ENCODE measurements around the gene DAB2.
"Not testable (repeated sequence)": the region's sequence is repeated elsewhere in the genome, so short reads cannot be mapped to it uniquely, and the experiment has no call there.

The DAB2 gene

DNA sequence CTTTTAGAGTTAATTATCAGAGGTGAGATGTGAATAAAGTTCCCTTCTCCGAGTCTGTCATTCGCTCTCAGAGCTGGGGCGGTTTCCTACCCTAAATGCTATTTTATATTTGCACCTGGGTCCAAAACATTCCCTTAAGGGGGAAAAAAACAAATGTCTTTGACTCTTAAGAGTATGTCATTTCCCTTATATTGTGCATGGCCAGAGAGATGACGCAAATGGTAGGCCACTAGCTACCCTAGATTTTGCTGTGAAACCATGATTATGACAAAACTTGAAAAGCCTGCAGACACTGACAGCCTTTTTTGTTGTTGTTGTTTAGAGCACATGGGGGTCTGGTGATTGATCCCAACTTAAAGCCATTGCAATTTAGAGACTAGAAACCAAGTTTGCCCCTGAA is 12.8 kb downstream of the DAB2 start:
- H3K9me3 ChIP-seq (ENCODE audit: control insufficient read depth, low read length): no peaks in the 10 kb centered on the region
- H3K36me3 ChIP-seq (ENCODE audit: control insufficient read depth, insufficient read depth, low read length): no peaks in the 10 kb centered on the region
- no peaks in the 10 kb centered on the region for H3K4me1 ChIP-seq (ENCODE audit: control insufficient read depth, insufficient read depth, low read length, poor library complexity, severe bottlenecking)
- no peaks in the 10 kb centered on the region for H3K27me3 ChIP-seq (replicated peaks; ENCODE audit: control insufficient read depth, insufficient read depth, low read length, poor library complexity, severe bottlenecking)
- no peak overlapping the region for H3K4me3 ChIP-seq (ENCODE audit: insufficient read depth, low read depth, low read length, poor library complexity, severe bottlenecking)
- no peak for DNase-seq
- H3K27ac ChIP-seq (ENCODE audit: insufficient read depth, low read length, poor library complexity, severe bottlenecking): no peak overlapping the region

DNA sequence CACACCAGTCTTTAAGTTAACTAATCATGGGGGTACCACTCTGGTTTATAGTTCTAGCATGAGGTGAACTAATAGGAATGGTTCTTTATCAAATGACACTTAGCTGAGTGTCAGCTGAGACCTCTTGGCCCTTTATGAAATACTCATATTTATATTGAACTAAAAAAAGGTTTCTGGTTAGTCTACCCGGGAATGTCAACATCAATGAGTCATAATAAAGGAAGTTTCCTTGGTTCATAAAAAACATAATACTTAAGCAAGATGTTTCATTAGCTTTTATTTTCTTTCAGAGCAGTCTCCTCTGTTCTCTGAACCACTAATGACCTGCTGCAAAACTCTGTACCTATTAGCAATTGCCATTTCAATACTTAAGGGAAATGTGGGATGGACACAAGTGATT is 13.7 kb downstream of the DAB2 start:
- DNase-seq: no peak
- Histone ChIP-seq H3K4me3 (ENCODE audit: insufficient read depth, low read depth, low read length, poor library complexity, severe bottlenecking) (no peak overlapping the region), H3K36me3 (ENCODE audit: control insufficient read depth, insufficient read depth, low read length) (no peaks in the 10 kb centered on the region), H3K27ac (ENCODE audit: insufficient read depth, low read length, poor library complexity, severe bottlenecking) (no peak overlapping the region), H3K4me1 (ENCODE audit: control insufficient read depth, insufficient read depth, low read length, poor library complexity, severe bottlenecking) (no peaks in the 10 kb centered on the region), H3K9me3 (ENCODE audit: control insufficient read depth, low read length) (no peaks in the 10 kb centered on the region), H3K27me3 (replicated peaks; ENCODE audit: control insufficient read depth, insufficient read depth, low read length, poor library complexity, severe bottlenecking) (no peaks in the 10 kb centered on the region)

DNA sequence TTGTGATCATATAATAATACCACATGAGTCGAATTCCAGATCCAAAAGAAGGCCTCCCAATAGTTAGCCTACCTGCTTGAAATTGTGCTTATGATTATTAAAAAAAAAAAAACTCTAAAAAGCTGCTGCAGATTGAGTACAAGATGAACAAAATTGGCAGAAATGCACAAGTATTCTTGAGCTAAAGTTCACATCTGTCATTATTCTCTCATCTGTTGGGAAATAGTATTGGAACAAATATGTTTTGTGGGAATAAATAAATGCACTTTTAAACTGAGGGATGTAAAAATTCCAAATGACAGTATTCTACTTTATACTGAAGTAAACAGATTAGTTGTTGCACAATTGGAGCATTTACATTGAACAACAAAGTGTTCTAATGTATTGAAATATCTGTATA is 15.7 kb downstream of the DAB2 start:
- H3K27me3 ChIP-seq (replicated peaks; ENCODE audit: control insufficient read depth, insufficient read depth, low read length, poor library complexity, severe bottlenecking): no peaks in the 10 kb centered on the region
- no peaks in the 10 kb centered on the region for H3K9me3 ChIP-seq (ENCODE audit: control insufficient read depth, low read length)
- no peak for DNase-seq
- H3K4me1 ChIP-seq (ENCODE audit: control insufficient read depth, insufficient read depth, low read length, poor library complexity, severe bottlenecking): no peaks in the 10 kb centered on the region
- no peak overlapping the region for H3K27ac ChIP-seq (ENCODE audit: insufficient read depth, low read length, poor library complexity, severe bottlenecking)
- H3K4me3 ChIP-seq (ENCODE audit: insufficient read depth, low read depth, low read length, poor library complexity, severe bottlenecking): no peak overlapping the region
- no peaks in the 10 kb centered on the region for H3K36me3 ChIP-seq (ENCODE audit: control insufficient read depth, insufficient read depth, low read length)

DNA sequence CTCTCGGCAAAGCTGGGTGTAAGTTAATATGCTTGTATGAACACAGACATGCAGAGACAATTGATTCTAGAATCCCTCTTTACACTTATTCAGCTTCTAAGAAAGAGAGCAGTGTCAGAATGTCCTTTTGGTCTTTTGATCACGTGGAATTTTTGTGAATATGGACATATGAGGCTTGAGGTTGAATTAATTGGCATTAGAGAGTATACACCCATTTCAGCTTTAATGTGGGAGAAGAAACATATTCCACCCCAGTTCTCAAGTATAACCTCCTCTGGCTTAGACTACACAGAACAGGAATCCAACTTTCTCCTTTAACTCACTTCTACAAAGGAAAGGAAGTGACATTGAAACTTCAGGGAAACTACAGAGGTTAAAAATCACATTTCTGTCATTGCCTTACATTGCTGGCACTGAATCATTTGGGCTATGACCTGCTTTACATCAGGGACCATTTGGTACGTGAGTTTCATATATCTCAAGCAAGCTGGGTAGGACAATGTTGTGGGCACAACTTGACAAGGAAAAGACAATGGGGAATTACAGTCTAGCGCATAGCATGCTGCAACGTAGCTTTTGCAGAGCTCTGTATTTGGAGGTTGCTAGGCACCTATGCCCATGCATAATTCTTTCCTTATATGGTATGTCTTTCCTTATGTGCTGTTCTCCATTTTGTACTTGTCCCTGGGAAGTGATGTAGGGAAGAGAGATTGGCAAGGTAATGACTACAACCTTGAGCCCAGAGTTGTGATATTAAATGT is 19.5 kb downstream of the DAB2 start:
- Histone ChIP-seq H3K9me3 (ENCODE audit: control insufficient read depth, low read length) (no peaks in the 10 kb centered on the region), H3K4me1 (ENCODE audit: control insufficient read depth, insufficient read depth, low read length, poor library complexity, severe bottlenecking) (no peaks in the 10 kb centered on the region), H3K27ac (ENCODE audit: insufficient read depth, low read length, poor library complexity, severe bottlenecking) (no peak overlapping the region), H3K4me3 (ENCODE audit: insufficient read depth, low read depth, low read length, poor library complexity, severe bottlenecking) (no peak overlapping the region), H3K27me3 (replicated peaks; ENCODE audit: control insufficient read depth, insufficient read depth, low read length, poor library complexity, severe bottlenecking) (no peaks in the 10 kb centered on the region), H3K36me3 (ENCODE audit: control insufficient read depth, insufficient read depth, low read length) (no peaks in the 10 kb centered on the region)
- DNase-seq: no peak

DNA sequence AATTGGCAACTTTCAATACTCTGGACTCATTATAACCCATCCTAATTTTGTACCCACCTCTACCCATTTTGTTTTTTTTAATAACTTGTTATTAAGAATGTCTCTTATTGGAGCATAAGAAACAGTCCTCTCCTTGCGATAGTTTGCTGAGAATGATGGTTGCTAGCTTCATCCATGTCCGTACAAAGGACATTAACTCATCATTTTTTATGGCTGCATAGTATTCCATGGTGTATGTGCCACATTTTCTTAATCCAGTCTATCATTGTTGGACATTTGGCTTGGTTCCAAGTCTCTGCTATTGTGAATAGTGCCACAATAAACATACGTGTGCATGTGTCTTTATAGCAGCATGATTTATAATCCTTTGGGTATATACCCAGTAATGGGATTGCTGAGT is 21.0 kb downstream of the DAB2 start:
- H3K27ac ChIP-seq (ENCODE audit: insufficient read depth, low read length, poor library complexity, severe bottlenecking); H3K27me3 ChIP-seq (replicated peaks; ENCODE audit: control insufficient read depth, insufficient read depth, low read length, poor library complexity, severe bottlenecking); DNase-seq; H3K36me3 ChIP-seq (ENCODE audit: control insufficient read depth, insufficient read depth, low read length); H3K9me3 ChIP-seq (ENCODE audit: control insufficient read depth, low read length); H3K4me1 ChIP-seq (ENCODE audit: control insufficient read depth, insufficient read depth, low read length, poor library complexity, severe bottlenecking); H3K4me3 ChIP-seq (ENCODE audit: insufficient read depth, low read depth, low read length, poor library complexity, severe bottlenecking): not testable (repeated sequence)

DNA sequence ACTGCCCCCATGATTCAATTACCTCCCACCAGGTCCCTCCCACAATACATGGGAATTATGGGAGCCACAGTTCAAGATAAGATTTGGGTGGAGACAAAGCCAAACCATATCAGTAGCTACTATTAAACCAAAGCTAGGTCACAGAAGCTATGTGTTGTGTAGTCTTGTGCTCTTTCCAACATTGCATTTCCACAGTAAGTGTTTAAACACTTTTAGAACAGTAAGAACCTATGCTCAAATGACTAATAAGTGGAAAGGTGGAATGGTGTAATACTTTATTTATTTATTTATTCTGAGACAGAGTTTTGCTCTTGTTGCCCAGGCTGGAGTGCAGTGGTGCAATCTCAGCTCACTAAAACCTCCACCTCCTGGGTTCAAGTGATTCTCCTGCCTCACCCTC is 22.6 kb downstream of the DAB2 start:
- not testable (repeated sequence) for DNase-seq; H3K4me3 ChIP-seq (ENCODE audit: insufficient read depth, low read depth, low read length, poor library complexity, severe bottlenecking); H3K9me3 ChIP-seq (ENCODE audit: control insufficient read depth, low read length); H3K27ac ChIP-seq (ENCODE audit: insufficient read depth, low read length, poor library complexity, severe bottlenecking); H3K27me3 ChIP-seq (replicated peaks; ENCODE audit: control insufficient read depth, insufficient read depth, low read length, poor library complexity, severe bottlenecking); H3K36me3 ChIP-seq (ENCODE audit: control insufficient read depth, insufficient read depth, low read length); H3K4me1 ChIP-seq (ENCODE audit: control insufficient read depth, insufficient read depth, low read length, poor library complexity, severe bottlenecking)

DNA sequence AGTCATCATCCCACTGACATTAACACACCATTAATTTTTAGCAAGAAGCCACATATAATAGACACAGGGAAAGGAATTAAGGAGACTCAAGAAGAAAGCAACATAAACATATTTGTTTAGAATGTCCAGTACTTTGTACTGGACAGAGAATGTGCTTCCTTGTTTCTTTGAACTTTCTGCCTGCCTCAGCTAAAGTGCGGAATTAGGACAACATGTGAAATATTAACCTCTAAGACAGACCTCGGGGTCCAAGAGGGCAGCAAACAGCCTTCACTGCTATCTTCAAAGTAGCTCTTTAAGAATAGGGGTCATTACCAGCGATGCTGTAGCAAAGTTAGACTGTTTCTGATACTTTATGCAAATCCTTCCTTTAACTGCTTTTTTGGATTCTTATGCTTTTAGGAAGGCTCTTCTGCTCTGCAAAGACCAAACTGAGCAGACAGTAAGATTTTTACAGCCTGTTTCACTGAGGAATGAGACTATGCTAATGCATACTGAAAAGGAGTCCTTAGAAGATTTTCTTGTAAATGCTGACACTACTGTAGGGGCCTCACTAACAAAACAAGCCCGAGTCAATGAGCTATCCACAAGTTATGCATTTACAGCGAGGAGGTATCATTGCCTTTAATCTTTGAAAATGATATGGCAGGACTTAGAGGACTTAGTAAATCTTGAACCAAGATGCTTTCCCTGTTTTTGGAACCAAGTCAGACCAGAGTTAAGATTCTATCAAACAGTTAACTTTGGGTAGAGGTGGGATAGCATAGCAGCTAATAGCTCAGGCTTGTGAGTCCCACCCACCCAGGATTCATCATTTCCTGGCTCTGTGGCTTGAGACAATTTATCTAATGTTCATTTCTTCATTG is 23.8 kb downstream of the DAB2 start:
- no peaks in the 10 kb centered on the region for H3K27me3 ChIP-seq (replicated peaks; ENCODE audit: control insufficient read depth, insufficient read depth, low read length, poor library complexity, severe bottlenecking)
- DNase-seq: no peak
- no peak overlapping the region for H3K27ac ChIP-seq (ENCODE audit: insufficient read depth, low read length, poor library complexity, severe bottlenecking)
- no peaks in the 10 kb centered on the region for H3K4me1 ChIP-seq (ENCODE audit: control insufficient read depth, insufficient read depth, low read length, poor library complexity, severe bottlenecking)
- no peaks in the 10 kb centered on the region for H3K36me3 ChIP-seq (ENCODE audit: control insufficient read depth, insufficient read depth, low read length)
- no peaks in the 10 kb centered on the region for H3K9me3 ChIP-seq (ENCODE audit: control insufficient read depth, low read length)
- no peak overlapping the region for H3K4me3 ChIP-seq (ENCODE audit: insufficient read depth, low read depth, low read length, poor library complexity, severe bottlenecking)

DNA sequence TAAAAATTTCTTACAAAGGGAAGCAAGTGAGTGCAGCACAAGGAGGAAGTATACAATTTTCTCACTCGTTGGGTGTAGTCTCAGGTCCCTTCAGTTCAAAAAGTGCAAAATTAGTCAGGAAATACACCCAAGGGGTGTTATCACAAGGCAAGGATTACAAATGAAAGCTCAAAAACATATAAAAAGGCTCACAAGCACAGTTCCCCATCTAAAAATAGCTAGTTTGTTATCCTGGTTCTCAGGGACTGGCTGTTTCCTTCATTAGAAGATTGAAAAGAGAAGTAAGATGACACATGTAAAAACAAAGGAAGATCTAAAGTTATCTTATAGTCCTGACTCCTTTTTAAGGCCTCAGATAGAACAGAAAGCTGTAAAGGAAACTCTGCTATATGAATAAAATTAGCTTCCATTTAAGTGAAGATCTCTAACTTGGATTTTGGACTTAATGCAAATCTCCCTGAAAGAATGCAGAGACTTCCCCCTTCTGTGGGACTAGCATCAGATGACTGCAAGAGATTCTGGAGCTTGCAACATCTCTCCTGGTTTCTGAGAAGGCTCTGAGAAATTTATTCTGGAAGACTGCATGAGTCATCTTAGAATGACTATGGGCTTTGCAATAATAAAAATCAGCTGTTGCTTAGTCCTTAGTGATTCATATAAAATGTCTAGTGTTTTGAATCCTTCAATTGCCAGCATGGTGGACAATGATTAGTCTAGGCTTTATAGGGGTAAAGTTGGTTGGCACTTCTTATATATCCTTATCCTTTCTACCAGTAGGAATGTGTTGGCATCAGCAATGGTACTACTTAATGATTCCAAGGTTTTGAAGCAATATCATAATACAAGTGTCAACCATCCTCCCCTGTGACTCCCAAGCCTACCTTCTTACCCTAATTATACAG is 25.4 kb downstream of the DAB2 start:
- H3K9me3 ChIP-seq (ENCODE audit: control insufficient read depth, low read length): no peaks in the 10 kb centered on the region
- DNase-seq: no peak
- H3K4me3 ChIP-seq (ENCODE audit: insufficient read depth, low read depth, low read length, poor library complexity, severe bottlenecking): no peak overlapping the region
- H3K4me1 ChIP-seq (ENCODE audit: control insufficient read depth, insufficient read depth, low read length, poor library complexity, severe bottlenecking): no peaks in the 10 kb centered on the region
- no peak overlapping the region for H3K27ac ChIP-seq (ENCODE audit: insufficient read depth, low read length, poor library complexity, severe bottlenecking)
- H3K27me3 ChIP-seq (replicated peaks; ENCODE audit: control insufficient read depth, insufficient read depth, low read length, poor library complexity, severe bottlenecking): no peaks in the 10 kb centered on the region
- H3K36me3 ChIP-seq (ENCODE audit: control insufficient read depth, insufficient read depth, low read length): no peaks in the 10 kb centered on the region

DNA sequence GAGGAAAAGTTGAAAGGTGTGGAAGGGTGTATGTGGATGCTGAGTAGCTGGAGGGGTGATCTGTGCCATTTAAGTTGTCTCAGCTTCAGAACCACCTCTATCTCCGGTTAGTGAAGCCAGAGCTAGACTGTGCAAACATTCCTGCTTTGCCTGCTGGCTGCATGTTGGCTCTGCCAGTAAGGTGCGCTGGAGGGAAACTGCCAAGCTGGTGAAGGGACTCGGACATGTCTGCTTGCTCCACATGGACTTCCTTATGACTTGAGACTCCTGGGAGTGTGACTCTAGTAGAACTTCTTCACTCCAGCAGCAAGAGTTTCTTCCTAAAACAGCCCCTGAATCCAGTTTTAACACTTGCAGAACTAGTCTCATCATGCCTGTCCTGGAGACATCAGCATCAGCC is 27.9 kb downstream of the DAB2 start:
- no peak for DNase-seq
- Histone ChIP-seq H3K36me3 (ENCODE audit: control insufficient read depth, insufficient read depth, low read length) (no peaks in the 10 kb centered on the region), H3K27ac (ENCODE audit: insufficient read depth, low read length, poor library complexity, severe bottlenecking) (no peak overlapping the region), H3K4me3 (ENCODE audit: insufficient read depth, low read depth, low read length, poor library complexity, severe bottlenecking) (no peak overlapping the region), H3K4me1 (ENCODE audit: control insufficient read depth, insufficient read depth, low read length, poor library complexity, severe bottlenecking) (no peaks in the 10 kb centered on the region), H3K9me3 (ENCODE audit: control insufficient read depth, low read length) (no peaks in the 10 kb centered on the region), H3K27me3 (replicated peaks; ENCODE audit: control insufficient read depth, insufficient read depth, low read length, poor library complexity, severe bottlenecking) (no peaks in the 10 kb centered on the region)
